ENCODE data around the gene CCT3. TPM values are rescaled to one million over a fixed set of nuclear protein-coding genes. Genes with fewer than 3 reads are reported as not detected.

CCT3 gene
- total RNA-seq, 1 donor from 2014 or later: 109 TPM

DNA sequence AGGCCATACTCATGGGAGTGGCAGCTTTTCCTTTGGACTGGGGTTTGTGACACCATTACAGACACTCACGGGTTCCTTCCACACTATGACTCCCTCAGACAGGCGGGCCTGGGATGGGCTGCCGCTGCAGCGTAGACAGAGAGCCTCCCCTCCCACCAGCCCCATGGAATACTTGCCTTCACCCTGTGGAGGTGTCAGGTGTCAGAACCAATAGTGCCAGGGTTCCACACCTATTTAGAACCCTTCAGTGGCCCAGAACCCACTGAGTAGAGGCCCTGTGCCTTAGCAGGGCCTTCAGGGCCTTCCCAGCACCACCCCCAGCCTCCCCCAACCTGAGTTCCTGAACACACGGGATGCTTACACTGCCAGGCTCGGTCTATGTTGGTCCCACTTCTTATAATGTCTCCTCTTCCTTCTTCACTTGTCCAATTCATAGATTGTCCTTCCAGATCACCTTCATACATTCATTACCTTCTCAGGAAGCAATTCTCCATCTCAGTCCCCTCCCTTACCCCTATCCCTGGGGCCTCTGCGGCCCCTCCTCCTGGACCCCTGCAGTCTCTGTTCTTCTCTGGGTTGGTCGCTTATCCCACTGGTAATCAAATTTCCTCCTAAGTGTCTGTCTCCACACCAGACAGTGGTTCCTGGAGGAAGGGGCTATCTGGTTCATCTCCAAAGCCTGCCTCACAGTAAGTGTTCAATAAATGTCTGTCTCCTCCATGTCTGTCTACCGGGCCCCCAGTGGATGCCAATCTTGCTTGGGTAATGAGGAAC, 29.5 kb upstream of the CCT3 start:
- H3K27ac ChIP-seq: no peak overlapping the region
- no peak for DNase-seq (ENCODE audit: low spot score in 2 of 2)
- intact Hi-C loops (cut with DNase I): no loop called here
- H3K27me3 ChIP-seq: no peaks in the 10 kb centered on the region
- peaks cover 0 to 5% of the 10 kb centered on the region in 2 donors for H3K4me1 ChIP-seq
- H3K36me3 ChIP-seq: no peaks in the 10 kb centered on the region
- no peak overlapping the region for H3K4me3 ChIP-seq
- H3K9me3 ChIP-seq: no peaks in the 10 kb centered on the region
- TF ChIP-seq, protein P1, sequence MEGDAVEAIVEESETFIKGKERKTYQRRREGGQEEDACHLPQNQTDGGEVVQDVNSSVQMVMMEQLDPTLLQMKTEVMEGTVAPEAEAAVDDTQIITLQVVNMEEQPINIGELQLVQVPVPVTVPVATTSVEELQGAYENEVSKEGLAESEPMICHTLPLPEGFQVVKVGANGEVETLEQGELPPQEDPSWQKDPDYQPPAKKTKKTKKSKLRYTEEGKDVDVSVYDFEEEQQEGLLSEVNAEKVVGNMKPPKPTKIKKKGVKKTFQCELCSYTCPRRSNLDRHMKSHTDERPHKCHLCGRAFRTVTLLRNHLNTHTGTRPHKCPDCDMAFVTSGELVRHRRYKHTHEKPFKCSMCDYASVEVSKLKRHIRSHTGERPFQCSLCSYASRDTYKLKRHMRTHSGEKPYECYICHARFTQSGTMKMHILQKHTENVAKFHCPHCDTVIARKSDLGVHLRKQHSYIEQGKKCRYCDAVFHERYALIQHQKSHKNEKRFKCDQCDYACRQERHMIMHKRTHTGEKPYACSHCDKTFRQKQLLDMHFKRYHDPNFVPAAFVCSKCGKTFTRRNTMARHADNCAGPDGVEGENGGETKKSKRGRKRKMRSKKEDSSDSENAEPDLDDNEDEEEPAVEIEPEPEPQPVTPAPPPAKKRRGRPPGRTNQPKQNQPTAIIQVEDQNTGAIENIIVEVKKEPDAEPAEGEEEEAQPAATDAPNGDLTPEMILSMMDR (IDR thresholded peaks at IDR 0.05): no peak

DNA sequence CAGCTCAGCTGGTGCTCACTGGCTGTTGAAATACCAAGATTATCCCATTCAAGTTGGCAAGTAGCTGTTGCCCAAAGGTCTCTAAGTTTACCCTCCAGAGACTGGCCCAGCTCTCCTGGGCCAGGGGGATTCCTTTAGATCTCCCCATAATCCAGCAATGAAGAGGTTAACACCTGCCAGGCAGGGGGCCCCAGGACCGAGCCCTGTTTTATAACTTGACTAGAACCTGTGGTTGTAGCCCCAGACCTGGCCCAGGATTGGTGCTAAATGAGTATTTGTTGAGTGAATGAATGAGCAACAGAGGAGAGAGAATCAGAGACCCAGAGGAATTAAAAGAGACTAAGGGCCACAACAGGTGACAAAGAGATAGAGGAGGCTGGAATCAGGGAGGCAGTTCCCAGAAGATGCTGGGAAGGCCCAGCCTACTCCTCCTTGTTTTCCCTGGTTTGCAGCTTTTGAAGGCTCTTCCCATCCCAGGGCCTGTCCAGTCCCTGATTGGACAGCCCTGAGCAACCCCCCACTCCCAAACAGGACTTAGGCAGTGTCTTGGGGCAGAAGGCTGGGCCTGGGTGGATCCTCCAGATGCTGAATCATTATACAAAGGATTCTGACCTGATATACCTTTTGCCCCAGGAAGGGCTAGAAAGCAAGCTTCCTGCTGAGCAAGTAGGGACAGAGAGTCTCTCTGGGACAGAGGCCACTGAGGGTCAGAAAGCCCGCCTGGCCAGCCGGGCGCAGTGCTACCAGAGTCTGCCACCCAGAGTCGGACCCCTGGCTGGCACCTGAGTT, 28.5 kb upstream of the CCT3 start:
- no peaks in the 10 kb centered on the region for H3K27me3 ChIP-seq
- H3K4me1 ChIP-seq: peaks cover 0 to 5% of the 10 kb centered on the region in 2 donors
- no peaks in the 10 kb centered on the region for H3K36me3 ChIP-seq
- H3K9me3 ChIP-seq: no peaks in the 10 kb centered on the region
- intact Hi-C loops (cut with DNase I): no loop called here
- H3K27ac ChIP-seq: no peak overlapping the region
- H3K4me3 ChIP-seq: no peak overlapping the region
- TF ChIP-seq, protein P1 (IDR thresholded peaks at IDR 0.05): no peak
- no peak for DNase-seq (ENCODE audit: low spot score in 2 of 2)

DNA sequence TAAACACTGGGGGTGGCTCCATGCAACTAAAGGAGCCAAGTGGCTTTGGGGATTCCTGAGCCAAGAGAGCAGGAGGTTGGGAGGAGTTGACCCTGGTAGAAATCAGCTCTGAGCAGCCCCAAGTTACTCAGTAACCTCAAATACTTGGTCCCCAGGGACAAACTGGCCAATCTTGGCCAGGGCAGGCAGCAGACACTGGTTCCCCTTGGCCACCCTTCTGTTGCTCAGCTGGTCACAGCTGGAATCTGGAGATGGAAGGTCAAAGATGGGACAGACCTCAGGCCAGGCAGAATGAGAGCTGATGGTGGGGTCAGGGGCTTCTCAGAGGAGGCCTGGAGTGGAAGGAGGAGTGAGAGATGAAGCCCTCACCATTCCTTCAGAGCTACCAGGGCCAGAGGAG, 27.7 kb upstream of the CCT3 start:
- peaks cover 0 to 5% of the 10 kb centered on the region in 2 donors for H3K4me1 ChIP-seq
- TF ChIP-seq, protein P1 (IDR thresholded peaks at IDR 0.05): no peak
- H3K27me3 ChIP-seq: no peaks in the 10 kb centered on the region
- no peaks in the 10 kb centered on the region for H3K36me3 ChIP-seq
- H3K4me3 ChIP-seq: no peak overlapping the region
- intact Hi-C loops (cut with DNase I): no loop called here
- H3K9me3 ChIP-seq: no peaks in the 10 kb centered on the region
- no peak overlapping the region for H3K27ac ChIP-seq
- no peak for DNase-seq (ENCODE audit: low spot score in 2 of 2)

DNA sequence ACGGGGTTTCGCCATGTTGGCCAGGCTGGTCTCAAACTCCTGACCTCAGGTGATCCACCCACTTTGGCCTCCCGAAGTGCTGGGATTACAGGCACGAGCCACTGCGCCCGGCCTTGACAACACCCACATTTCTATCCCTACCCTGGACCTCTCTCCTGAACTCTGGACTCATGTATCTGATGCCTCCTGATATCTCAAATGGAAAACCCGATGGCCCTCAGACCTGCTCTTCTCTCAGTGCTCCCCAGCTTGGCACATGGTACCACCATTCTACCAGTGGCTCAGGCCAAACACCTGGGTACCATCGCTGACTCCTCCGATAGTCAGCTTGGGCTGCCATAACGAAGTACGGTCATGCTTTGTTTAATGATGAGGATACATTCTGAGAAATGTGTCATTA, 22.4 kb upstream of the CCT3 start:
- Histone ChIP-seq H3K36me3 (no peaks in the 10 kb centered on the region), H3K4me3 (no peak overlapping the region), H3K4me1 (no peaks in the 10 kb centered on the region), H3K27ac (no peak overlapping the region), H3K27me3 (no peaks in the 10 kb centered on the region), H3K9me3 (no peaks in the 10 kb centered on the region)
- TF ChIP-seq, protein P1 (IDR thresholded peaks at IDR 0.05): no peak
- intact Hi-C loops (cut with DNase I): no loop called here
- no peak for DNase-seq (ENCODE audit: low spot score in 2 of 2)

DNA sequence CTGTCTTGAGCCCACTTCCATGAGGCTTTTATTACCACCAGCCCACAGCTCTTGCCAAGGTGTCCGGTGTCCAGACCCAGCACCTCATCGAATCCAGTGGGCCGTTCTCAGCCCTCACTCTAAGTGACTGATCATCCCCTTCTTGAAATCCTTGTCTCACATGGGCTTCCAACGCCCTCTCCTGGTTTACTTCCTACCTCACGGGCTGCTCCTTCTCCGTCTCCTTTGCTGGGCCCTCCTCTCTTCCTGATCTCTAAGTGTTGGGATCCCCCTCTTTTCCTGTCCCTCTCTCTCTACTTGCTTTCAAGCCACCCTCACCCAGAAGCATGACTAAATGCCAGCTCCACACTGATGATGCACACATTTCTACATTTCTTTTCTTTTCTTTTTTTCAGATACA, 21.9 kb upstream of the CCT3 start:
- Histone ChIP-seq H3K4me1 (no peaks in the 10 kb centered on the region), H3K36me3 (no peaks in the 10 kb centered on the region), H3K27ac (no peak overlapping the region), H3K4me3 (no peak overlapping the region), H3K27me3 (no peaks in the 10 kb centered on the region), H3K9me3 (no peaks in the 10 kb centered on the region)
- TF ChIP-seq, protein P1 (IDR thresholded peaks at IDR 0.05): no peak
- no peak for DNase-seq (ENCODE audit: low spot score in 2 of 2)
- intact Hi-C loops (cut with DNase I): no loop called here
